GM19468 (cell line): Measurements from ENCODE around the gene KLHL15.
A peak's percentile ranks its signal among the peaks of the same experiment; 100 is the strongest.
"Not testable (repeated sequence)": the region's sequence is repeated elsewhere in the genome, so short reads cannot be mapped to it uniquely, and the experiment has no call there.

Experiments
- ATAC-seq: cut with Tn5 transposase; IDR thresholded peaks from one replicate; pipeline ENCODE4 v1.9.1; 2021; ENCODE audit warnings: mild to moderate bottlenecking, moderate library complexity, moderate number of reproducible peaks; ENCODE audit not compliant: unreplicated experiment; ENCODE audit errors: extremely low read depth

KLHL15 gene

GRCh38 chrX:24027086-24027485 is at the start of gene KLHL15:
Gene KLHL15, minus strand, starts transcription at chrX:24027186. Its CDS starts 20,493 bp downstream, at chrX:24006693.
- no peak for ATAC-seq

DNA sequence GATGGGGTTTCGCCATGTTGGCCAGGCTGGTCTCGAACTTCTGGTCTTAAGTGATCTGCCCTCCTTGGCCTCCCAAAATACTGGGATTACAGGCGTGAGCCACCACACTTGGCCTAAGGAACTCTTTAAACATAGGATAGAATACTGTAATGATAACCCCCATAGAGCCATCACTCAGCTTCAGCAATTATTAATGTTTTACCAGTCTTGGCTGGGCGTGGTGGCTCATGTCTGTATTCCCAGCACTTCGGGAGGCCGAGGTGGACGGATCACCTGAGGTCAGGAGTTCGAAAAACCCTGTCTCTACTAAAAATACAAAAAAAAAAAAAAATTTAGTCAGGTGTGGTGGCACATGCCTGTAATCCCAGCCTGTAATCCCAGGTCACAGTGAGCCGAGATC is 42.9 kb upstream of the KLHL15 start:
- no peak for ATAC-seq

- ATAC-seq = no peak
These were observed 36.5 kb upstream of the KLHL15 start for GRCh38 chrX:24063488-24063887.

GRCh38 chrX:24055043-24055356 is 28.0 kb upstream of the KLHL15 start:
- no peak for ATAC-seq

DNA sequence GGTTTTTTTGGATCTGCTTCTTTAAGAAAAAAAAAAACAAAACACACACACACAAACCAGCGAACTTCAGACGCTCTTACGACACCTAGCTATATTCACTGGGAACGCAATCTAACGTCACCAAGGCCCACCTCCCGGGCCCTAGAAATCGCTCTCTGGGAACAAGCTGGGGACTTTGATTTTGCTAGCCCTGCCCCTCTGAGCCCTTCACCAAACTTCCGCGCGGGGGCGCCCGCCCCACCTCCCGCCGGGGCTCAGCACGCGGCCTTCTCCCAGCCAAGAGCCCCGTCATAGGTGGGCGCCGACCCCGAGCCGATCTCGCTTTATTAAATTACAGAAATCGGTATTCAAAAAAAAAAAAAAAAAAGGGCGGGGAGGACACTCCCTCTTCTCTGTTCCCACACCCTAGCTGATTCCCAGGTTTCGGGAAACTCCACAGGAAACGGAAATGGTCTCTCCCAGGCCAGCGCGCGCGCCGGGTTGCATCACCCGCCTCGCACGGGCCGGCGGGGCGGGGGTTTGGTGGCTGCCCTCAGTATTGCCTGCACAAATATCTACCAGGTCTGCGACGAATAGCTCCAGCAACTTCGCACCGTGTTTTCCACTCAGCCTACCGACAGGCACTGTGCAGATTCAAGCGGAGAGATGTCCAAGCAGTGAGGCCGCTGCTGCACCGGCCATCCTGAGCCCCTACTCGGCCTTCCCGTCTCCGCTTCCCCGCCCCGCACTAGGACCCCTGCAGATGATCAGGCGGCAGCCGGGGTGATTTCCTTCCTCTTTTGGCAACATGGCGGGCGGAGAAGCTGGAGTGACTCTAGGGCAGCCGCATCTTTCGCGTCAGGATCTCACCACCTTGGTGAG is 27.4 kb upstream of the KLHL15 start, which contains the start of gene EIF2S3:
Gene EIF2S3, plus strand, starts transcription at position 775 of the 861 bp plus-strand sequence. Its CDS starts 13 bp downstream, at position 788.
- peak; percentile 87 for ATAC-seq

- not testable (repeated sequence) for ATAC-seq
These were observed 23.7 kb upstream of the KLHL15 start for GRCh38 chrX:24050522-24051318.

- ATAC-seq = not testable (repeated sequence)
These were observed 22.7 kb upstream of the KLHL15 start for GRCh38 chrX:24049643-24050042.

DNA sequence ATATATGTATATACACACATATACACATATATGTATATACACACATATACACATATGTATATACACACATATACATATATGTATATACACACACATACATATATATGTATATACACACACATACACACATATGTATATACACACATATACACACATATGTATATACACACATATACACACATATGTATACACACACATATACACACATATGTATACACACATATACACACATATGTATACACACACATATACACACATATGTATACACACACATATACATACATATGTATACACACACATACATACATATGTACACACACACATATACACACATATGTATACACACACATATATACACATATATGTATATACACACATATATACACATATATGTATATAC is 19.1 kb upstream of the KLHL15 start:
- not testable (repeated sequence) for ATAC-seq

GRCh38 chrX:24037729-24038128 is 10.7 kb upstream of the KLHL15 start:
- ATAC-seq = no peak

GRCh38 chrX:24034485-24034884 is 7.5 kb upstream of the KLHL15 start:
- ATAC-seq = no peak

DNA sequence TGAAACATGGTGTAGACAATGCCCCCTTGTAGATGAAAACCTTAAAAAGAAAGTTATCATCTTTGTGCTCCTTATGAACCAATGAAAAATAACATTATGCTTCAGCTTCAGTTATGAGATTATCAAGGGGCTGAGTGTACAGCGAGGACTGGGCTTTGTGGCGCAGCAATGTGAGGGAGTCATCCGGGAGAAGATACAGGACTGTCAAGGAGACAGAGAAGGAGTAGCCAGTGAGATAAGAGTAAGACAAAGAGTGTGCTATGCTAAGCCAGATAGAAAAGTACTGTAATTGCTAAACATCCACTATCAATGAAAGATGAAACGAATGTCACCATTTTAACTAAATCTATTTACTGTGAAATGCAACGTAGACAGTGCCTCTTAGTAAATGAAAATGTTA is 3.6 kb upstream of the KLHL15 start:
- no peak for ATAC-seq

DNA sequence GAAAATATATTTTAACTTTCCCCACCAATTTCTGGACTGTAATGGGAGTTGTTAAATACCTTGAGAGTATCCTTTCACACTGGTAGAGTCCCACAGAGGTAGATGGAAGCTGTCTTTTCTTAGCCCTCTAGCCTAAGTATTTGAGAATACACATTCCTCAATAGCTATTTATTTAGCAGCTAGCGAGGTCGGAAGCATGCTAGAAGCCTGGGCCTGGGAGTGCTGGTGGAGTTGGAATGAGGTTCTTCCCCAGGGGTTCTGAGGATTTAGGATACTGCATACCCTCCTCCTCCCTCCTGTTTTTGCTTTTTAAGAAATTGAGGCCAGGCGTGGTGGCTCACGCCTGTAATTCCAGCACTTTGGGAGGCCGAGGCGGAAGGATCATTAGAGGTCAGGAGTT is 999 bp upstream of the KLHL15 start:
- no peak for ATAC-seq

DNA sequence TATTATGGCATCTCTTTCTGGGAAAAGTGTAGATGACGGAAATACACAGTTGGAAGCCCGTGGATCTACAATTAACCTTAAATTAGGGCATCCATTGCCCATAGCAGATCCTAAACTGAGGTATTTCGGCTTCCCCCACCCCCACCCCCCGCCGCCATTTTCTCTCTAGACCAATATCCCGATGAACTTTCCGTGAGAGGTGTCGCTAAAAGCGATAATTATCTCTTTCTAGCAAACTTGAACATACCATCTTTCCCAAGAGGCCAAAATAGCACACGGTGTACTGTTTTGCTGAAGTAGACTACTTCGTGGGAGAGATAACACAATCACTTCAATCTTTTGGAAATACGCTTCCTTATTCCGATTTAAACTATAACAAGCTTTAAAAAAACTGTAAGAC is 554 bp downstream of the KLHL15 start:
- ATAC-seq = no peak

GRCh38 chrX:24025741-24026403 is 1.1 kb downstream of the KLHL15 start:
- no peak for ATAC-seq

DNA sequence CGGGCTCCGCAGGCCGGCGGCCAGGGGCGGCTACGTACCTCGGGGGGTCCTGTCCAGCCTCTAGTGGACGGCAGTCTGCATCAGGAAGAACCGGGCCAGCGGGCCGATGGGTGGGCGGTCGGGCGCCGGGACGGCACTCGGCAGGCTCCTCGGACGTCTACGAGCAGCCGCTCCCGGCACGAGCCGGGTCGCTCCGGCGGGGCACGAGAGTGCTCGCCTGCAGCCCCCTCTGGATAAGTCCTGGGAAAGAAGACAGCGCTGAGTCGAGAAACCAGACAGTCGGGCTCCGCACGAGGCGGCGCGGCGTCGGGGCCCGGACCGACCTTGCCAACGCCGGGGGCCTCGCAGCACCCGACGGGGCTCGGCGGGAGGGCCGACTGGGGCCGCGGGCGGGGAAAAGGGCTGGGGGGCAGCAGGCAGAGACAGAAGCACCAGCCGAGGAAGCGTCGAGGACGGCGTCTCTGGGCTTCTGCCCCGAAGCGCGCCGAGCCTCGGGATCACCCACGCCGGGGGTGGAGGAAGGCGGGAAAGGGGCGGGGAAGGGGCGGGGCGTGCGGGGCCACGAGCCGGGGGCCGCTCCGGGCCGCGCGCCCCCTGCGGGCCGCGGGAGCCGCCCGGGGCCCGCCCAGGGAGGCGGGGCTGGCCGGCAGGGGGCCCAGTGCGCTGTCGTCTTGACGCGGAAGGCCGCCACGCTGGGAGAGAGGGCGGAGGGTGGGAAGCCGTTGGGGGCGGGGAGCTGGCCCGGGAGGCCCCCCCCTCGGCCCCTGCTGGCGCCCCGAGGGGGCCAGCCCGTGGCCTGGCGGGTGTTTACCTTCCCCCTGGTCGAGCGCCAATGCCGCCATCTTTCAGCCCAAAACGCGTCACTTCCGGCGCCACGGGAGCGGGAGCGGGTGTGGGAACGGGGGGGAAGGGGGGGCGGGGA is 1.9 kb downstream of the KLHL15 start:
- peak; percentile 86 for ATAC-seq

DNA sequence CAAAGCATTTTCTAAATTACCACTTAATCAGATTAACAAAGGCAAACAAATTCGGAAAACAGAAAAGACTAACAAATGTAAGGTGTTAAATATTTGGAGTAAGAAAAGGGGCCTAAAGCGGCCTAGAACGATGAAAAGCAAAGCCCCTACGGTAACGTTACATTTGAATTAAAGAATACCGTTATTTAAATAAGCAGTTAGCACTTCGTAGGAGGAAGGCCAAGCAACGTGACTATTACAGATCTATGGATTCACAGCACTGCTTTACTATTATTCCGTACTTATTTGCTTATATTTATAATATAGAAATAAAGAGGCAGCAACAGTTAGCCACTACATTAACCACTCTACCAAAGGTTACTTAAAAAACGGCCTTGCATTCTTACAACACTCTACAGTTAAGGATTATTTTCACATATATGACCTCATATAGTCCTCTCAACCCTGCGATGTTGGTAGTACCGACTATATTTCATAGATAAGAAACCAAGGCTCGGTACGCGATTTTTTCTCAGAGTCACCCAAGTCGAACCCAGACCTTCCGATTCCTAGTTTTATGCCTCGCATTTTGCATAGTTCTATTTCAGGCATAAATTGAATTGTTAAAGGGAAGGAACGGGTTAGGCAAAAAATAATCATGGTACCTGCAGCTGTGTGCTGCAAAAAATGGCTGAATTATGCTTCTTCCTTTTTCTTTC is 2.9 kb downstream of the KLHL15 start:
- no peak for ATAC-seq

DNA sequence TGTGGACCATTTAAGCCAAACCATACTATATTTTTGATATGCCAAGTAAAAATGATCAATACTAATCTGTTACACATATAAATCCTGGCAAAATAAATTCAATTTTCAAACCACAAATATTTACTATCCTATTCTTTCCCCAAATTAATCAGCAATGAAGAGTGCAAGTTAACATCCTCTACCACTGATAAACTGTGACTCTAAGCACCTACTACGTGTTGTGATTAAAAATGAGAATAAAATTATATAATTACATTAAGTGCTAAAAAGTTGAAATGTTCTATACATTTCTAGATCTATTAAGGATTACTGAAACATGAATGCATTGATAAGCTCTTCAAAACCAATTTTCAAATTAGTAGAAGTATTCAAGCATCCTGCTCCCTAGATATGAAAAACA is 3.4 kb downstream of the KLHL15 start:
- no peak for ATAC-seq

- ATAC-seq = no peak
These were observed 6.6 kb downstream of the KLHL15 start for GRCh38 chrX:24020306-24020876.

GRCh38 chrX:24019448-24019847 is 7.5 kb downstream of the KLHL15 start:
- ATAC-seq = no peak
